GM19043 (cell line): Measurements from ENCODE around the gene ARFGAP1.
A peak's percentile ranks its signal among the peaks of the same experiment; 100 is the strongest.

ENCODE experiments used
- ATAC-seq: cut with Tn5 transposase; IDR thresholded peaks from one replicate; pipeline ENCODE4 v1.9.1; 2021; ENCODE audit warnings: low read depth; ENCODE audit not compliant: unreplicated experiment

The ARFGAP1 gene

GRCh38 chr20:63272105-63273058 lies at the start of gene ARFGAP1:
ARFGAP1 (plus strand) TSS chr20:63272813; CDS start chr20:63275581, 2,768 bp downstream.
- peak; percentile 90 for ATAC-seq

- no peak for ATAC-seq
Observed at GRCh38 chr20:63223121-63223825, 49.3 kb upstream of the ARFGAP1 start.

DNA sequence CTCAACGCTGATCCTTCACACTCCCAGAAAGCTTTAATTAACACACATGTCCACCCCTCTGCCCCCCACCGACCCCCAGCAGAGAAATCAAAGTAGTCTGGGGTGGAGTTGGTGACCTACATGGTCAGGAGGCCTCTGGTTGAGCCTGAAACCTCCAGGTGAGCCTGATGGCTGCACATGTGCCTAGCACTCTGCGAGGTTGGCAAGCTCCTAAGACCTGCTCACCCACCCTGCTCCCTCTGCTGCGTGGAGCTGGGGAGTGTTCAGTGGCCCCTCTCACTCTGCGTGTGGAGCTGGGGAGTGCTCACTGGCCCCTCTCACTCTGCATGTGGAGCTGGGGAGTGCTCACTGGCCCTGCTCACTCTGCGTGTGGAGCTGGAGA lies 48.8 kb upstream of the ARFGAP1 start:
- no peak for ATAC-seq

DNA sequence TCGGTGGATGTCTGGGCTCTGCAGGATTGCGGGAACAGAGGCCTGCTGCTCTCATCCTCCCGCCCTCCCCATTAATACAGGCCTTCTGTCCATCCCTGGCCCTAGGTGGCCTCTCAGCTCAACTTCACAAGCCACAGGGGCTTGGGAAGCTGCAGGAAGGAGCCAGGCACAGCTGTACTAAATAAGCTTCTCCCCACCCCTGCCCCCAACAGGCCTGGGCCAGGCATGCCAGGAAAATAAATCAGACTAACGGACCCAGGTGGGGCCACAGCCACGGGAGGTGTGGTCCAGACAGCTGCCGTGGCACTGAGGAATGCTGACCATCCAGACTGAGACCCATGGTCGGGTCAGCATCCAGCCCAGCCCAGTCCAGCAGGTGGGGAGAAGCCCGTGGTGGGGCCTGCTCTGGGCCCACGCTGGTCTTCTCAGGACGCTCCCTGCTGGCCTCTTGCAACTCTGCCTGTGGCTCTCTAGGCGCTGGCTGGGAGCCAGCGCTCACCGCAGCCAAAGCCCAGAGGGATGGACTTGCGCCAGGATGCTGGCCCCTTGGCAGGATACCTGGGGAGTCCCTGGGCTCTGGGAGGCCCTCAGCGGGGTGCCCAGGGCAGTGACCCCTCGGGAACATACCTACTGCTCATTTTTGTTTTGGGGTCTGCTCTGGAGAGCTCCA lies 48.1 kb upstream of the ARFGAP1 start:
- no peak for ATAC-seq

DNA sequence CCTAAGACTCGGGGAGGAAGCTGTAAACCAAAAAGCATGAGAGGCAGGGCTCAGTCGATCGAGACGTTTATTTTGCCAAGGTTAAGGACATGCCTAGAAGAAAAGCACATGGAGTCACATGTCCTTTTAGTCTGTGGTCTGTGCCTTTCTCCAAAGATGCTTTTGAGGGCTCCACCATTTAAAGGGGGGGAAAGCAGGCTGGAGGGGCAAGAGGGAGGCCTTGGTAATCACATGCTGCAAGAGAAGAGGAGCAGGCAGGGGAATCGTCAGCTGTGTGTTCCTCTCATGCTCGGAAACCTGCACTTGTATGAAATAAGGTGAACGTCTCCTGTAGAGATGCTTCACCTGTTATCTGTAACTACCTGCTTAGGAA lies 47.5 kb upstream of the ARFGAP1 start:
- no peak for ATAC-seq

DNA sequence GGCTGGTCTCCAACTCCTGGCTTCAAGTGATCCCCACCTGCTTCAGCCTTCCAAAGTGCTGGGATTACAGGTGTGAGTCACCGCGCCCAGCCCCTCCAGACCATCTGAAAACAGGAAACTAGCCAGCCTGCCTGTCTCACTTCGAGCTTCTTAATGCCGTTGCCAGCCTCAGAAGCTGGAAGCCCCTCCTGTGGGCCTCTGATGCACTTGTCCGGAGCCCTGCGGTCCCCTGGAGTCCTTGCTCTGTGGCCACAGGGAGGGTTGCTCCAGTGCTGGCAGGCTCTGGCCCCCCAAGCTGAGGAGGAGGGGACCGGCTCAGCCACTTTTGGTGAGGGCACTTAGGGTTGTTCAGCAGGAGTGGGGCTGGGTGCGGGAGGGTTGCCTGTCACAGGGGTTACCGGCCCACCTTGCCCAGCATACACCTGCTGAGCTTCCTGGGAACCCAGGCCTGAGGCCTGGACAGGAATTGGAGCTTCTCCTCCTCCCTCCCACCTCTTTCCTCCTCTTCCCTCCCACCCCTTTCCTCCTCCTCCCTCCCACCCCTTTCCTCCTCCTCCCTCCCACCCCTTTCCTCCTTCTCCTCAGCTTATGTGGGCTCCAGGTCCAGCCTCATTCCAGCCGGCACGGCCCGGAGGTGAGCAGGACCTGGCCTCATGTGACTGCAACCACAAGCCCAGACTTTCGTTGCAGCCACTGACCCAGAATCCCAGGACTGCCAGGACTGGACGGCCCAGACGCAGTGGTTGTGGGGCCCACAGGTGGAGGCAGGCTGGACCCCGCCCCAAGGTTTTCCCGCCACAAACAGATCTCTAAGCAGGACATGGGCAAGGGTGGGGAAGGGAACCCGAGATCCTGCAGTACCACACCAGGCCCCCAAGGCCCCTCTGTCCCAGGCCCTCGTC lies 46.3 kb upstream of the ARFGAP1 start:
- ATAC-seq = no peak

DNA sequence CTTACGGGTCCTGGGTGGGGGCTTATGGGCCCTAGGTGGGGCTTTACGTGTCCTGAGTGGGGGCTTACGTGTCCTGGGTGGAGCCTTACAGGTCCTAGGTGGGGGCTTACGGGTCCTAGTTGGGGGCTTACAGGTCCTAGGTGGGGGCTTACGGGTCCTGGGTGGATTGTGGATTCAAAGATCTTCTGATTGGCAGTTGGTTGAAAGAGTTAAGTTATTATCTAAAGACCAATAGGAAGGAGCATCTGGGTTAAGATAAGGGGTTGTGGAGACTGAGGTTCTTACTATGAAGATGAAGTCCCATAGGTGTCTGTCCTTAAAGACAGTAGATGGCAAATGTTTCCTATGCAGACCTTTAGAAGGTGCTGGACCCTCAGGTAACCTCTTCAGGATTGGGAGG lies 45.4 kb upstream of the ARFGAP1 start:
- ATAC-seq = no peak

GRCh38 chr20:63228806-63229205 lies 43.8 kb upstream of the ARFGAP1 start:
- no peak for ATAC-seq

GRCh38 chr20:63230800-63231268 lies 41.8 kb upstream of the ARFGAP1 start:
- ATAC-seq = no peak

DNA sequence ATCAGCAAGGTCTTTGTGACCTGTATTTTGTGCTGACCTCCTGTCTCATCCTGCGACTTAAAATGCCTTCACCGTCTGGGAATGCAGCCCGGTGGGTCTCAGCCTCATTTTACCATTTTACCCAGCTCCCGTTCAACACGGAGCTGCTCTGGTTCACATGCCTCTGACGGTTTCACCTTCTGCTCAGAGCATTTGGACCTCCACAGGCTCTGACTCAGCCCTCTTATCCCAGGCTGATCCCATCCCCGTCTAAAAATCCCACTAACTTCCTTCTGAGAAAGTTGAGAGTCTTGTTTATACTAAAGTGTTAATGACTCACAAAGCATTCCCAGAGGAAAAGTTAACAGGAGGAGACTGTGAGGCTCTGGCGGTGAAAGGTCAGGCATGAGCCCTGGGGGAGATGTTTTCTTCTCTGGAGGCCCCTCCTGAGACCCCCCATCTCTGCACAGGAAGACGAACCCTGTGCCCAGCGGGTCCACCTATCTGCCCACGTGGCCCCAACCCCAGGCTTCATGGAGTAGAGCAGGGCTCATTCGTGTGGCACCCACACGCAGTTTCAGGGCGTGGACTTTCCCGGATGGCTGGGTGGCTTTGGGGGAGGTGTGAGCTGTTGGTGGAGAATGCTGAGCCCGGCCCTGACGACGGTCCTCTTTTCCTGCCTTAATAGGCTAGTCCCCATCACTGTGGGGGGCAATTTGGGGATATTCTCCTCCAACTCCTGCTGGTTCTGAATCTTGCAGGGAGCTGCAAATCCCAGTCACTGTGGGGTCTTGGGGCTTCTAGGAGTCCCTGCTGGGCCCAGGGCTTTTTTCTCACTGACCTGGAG lies 40.2 kb upstream of the ARFGAP1 start:
- ATAC-seq = no peak

DNA sequence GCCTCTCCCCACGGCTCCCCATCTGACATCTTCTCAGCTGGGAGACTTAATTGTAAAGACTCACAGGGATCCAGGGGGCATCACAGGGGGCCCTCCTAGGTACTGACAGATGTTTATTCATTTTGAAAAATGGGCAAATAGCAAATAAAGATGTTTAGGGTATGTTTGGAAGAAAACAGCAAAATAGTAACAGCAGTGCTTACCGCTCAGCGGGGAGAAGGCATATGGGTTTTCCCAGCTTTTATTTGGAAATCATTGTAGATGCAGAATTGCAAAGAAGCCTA lies 39.6 kb upstream of the ARFGAP1 start:
- ATAC-seq = no peak

DNA sequence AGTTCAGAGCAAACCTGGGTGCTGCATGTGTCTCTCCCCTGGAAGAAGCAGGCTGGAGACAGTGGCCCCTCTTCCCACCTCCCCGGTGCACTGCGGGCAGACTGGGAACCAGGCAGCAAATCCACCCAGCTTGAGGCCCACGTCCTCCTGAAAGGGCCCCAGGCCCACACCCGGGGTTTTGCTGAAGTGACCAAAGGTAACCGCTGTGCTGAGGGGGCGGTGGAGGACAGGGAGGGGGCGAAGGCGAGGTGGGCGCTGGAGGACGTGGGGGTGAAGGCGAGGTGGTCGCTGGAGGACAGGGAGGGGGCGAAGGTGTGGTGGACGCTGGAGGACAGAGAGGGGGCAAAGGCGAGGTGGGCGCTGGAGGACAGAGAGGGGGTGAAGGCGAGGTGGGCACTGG lies 38.7 kb upstream of the ARFGAP1 start:
- no peak for ATAC-seq

- ATAC-seq = no peak
Observed at GRCh38 chr20:63234693-63235398, 37.8 kb upstream of the ARFGAP1 start.

DNA sequence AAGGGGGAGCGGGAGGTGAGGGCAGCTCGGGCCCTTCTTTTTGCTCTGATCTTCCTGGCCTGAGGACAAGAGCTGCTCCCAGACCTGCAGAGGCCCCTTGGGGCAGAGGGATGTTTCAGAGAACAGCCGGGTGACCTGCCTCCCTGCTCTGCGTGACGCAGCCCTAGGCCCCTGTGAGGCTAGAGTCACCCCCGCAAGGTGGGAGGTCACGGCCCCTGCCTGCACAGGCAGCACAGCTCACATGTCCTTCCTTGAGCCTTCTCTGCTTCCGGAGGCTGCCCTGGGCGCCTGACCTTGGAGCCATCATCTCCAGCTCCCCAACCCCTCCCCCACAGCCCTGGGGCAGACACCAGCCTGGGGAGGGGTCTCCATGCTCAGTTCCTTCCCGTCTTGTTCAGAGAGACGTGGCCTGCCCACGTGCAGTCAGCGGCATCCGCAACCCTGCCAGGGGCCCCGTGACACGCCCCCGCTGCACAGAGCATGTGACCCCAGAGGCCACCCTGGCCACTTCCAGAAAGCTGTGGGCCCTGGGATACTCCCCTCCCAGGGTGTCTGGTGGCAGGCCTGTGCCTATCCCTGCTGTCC lies 37.1 kb upstream of the ARFGAP1 start, which contains the start of gene BIRC7:
Gene BIRC7, plus strand, starts transcription at position 507 of the 585 bp plus-strand sequence. CDS start 192 bp downstream, outside the sequence.
- no peak for ATAC-seq

DNA sequence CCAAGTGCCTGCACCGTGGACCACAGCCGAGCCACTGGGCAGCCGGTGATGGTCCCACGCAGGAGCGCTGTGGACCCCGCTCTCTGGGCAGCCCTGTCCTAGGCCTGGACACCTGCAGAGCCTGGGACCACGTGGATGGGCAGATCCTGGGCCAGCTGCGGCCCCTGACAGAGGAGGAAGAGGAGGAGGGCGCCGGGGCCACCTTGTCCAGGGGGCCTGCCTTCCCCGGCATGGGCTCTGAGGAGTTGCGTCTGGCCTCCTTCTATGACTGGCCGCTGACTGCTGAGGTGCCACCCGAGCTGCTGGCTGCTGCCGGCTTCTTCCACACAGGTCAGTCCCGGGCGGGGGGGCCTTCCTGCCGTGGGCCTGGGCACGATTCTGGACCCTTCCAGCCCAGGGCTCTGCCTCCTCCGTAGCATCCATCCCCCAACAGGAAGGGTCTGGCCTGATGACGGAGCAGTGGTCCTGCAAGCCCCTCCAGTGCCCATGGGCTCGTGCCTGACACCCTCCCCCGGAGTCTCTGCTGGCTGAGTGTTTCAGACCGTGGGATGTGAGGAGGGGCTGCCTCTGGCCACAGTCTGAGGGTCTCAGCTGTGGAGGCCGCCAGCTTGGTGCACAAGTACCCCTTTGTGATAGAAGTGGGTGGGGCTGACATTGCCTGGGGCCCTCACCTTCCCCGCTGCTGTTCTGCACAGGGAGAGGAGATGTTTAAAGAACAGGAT lies 36.3 kb upstream of the ARFGAP1 start:
- no peak for ATAC-seq

DNA sequence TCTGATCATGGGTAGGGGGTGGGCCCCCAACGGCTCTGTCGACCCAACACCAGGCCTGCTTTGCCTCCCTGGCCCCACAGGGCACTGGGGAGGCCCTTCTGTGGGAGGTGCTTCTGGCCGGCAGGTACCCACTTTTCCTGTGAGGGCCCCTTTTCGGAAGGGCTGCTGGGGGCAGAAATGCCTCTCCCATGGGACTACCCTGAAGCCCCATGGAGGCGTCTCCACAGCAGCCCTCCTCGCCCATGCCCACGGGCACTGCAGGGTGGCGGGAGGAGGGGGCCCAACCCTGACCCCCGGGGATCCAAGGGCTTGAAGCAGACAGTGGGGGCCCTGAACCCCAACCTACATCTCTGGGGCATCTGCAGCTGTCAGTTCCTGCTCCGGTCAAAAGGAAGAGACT lies 34.6 kb upstream of the ARFGAP1 start:
- no peak for ATAC-seq

- ATAC-seq = no peak
Observed at GRCh38 chr20:63238514-63239125, 34.0 kb upstream of the ARFGAP1 start.
